Suprapubic skin (tissue), 3 donors: ENCODE data around the gene P2RX7.
"Not testable (repeated sequence)": the region's sequence is repeated elsewhere in the genome, so short reads cannot be mapped to it uniquely, and the experiment has no call there.

Experiments
- CTCF ChIP-seq, 2 donors: fragments of 200-600 bp in 1 of 2; fragments of 450-650 bp in 1 of 2; sonication (generic) in 1 of 2; IDR thresholded peaks; one replicate each; pipeline ENCODE4 v1.5.1; 2016 to 2019; ENCODE audit warnings: antibody characterized with exemption in 2 of 2, mild to moderate bottlenecking in 1 of 2, moderate library complexity in 1 of 2
- POLR2A ChIP-seq, 2 donors: fragments of 450-650 bp; IDR thresholded peaks; one replicate each; pipeline ENCODE4 v1.6.1; 2017; ENCODE audit warnings: antibody characterized with exemption in 2 of 2, mild to moderate bottlenecking in 2 of 2, moderate library complexity in 2 of 2

DNA sequence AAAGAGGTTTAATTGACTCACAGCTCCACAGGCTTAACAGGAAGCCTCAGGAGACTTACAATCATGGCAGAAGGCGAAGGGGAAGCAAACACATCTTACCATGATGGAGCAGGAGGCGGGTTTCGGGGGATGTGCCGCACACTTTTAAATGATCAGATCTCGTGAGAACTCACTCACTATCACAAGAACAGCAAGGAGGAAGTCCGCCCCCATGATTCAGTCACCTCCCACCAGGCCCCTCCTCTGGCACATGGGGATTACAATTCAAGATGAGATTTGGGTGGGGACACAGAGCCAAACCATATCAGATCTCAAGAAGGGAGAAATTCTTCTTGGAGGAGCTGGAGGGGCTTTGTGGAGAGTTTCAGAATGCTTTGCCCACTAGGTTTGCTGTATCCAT is 32.2 kb downstream of the P2RX7 start:
- not testable (repeated sequence) for TF ChIP-seq POLR2A, CTCF (IDR thresholded peaks at IDR 0.05)
